Activated T-helper 17 cell treated with anti-CD3 and anti-CD28 coated beads, Interleukin-2, amount 50 U/mL, for 72 hours (primary cell): ENCODE data around the gene SHLD2. TPM values are rescaled to one million over a fixed set of nuclear protein-coding genes. Genes with fewer than 3 reads are reported as not detected.
A peak's percentile ranks its signal among the peaks of the same experiment; 100 is the strongest.
"Not testable (repeated sequence)": the region's sequence is repeated elsewhere in the genome, so short reads cannot be mapped to it uniquely, and the experiment has no call there.

Source experiments
- ATAC-seq: fragments of 150-1000 bp; cut with Tn5 transposase; replicated peaks from 2 replicates; pipeline ENCODE4 v1.10.0; 2021; ENCODE audit warnings: mild to moderate bottlenecking, moderate library complexity
- H3K27ac Mint-ChIP-seq: one replicate; pipeline ENCODE4 v1.8.0; 2022; ENCODE audit warnings: mixed read lengths
- H3K27me3 Mint-ChIP-seq: one replicate; pipeline ENCODE4 v1.8.0; 2022; ENCODE audit warnings: mixed read lengths
- H3K36me3 Mint-ChIP-seq: one replicate; pipeline ENCODE4 v1.8.0; 2022; ENCODE audit warnings: low read depth, mild to moderate bottlenecking, mixed read lengths
- H3K4me1 Mint-ChIP-seq: one replicate; pipeline ENCODE4 v1.8.0; 2022; ENCODE audit warnings: mixed read lengths
- H3K4me3 Mint-ChIP-seq: one replicate; pipeline ENCODE4 v1.8.0; 2022; ENCODE audit warnings: mild to moderate bottlenecking, mixed read lengths
- H3K9me3 Mint-ChIP-seq: one replicate; pipeline ENCODE4 v1.8.0; 2022; ENCODE audit warnings: mixed read lengths
- total RNA-seq, 2 donors: library from RNA; stranded (reverse); gene quantifications; one replicate each; pipeline ENCODE4 v1.2.3, GENCODE V29; 2022

Gene SHLD2
- total RNA-seq, 2 donors from 2014 or later: 27.6 to 41.5 TPM

- H3K27me3 Mint-ChIP-seq: no peaks in the 10 kb centered on the region
Observed at GRCh38 chr10:87072449-87072848, 22.6 kb upstream of the SHLD2 start.

GRCh38 chr10:87076421-87076820 is 18.6 kb upstream of the SHLD2 start:
- H3K4me3 Mint-ChIP-seq, H3K27ac Mint-ChIP-seq, H3K9me3 Mint-ChIP-seq, ATAC-seq, H3K27me3 Mint-ChIP-seq: not testable (repeated sequence)
- H3K36me3 Mint-ChIP-seq: peaks cover 42% of the 10 kb centered on the region
- H3K4me1 Mint-ChIP-seq: peaks cover 15% of the 10 kb centered on the region

More at GRCh38 chr10:87072449-87072848, 22.6 kb upstream of the SHLD2 start:
- Mint-ChIP-seq H3K9me3 (no peaks in the 10 kb centered on the region), H3K36me3 (peaks cover 27% of the 10 kb centered on the region), H3K4me3 (no peak overlapping the region), H3K4me1 (peaks cover 10% of the 10 kb centered on the region), H3K27ac (no peak overlapping the region)
- no peak for ATAC-seq

- H3K27me3 Mint-ChIP-seq: no peaks in the 10 kb centered on the region
- H3K4me3 Mint-ChIP-seq: no peak overlapping the region
- H3K9me3 Mint-ChIP-seq: no peaks in the 10 kb centered on the region
- peaks cover 66% of the 10 kb centered on the region for H3K36me3 Mint-ChIP-seq
- peaks cover 31% of the 10 kb centered on the region for H3K4me1 Mint-ChIP-seq
- H3K27ac Mint-ChIP-seq: no peak overlapping the region
- ATAC-seq: no peak
Observed at GRCh38 chr10:87079106-87079836, 15.7 kb upstream of the SHLD2 start.

- H3K27ac Mint-ChIP-seq, H3K4me3 Mint-ChIP-seq, ATAC-seq, H3K9me3 Mint-ChIP-seq, H3K27me3 Mint-ChIP-seq: not testable (repeated sequence)
- Mint-ChIP-seq H3K4me1 (peaks cover 40% of the 10 kb centered on the region), H3K36me3 (peaks cover 71% of the 10 kb centered on the region)
Observed at GRCh38 chr10:87080621-87081020, 14.4 kb upstream of the SHLD2 start.

- not testable (repeated sequence) for H3K4me3 Mint-ChIP-seq, H3K9me3 Mint-ChIP-seq, ATAC-seq, H3K27me3 Mint-ChIP-seq
- peaks cover 48% of the 10 kb centered on the region for H3K4me1 Mint-ChIP-seq
- peak overlapping the region; percentile 98 for H3K27ac Mint-ChIP-seq
- H3K36me3 Mint-ChIP-seq: peaks cover 69% of the 10 kb centered on the region
Observed at GRCh38 chr10:87081574-87081973, 13.4 kb upstream of the SHLD2 start.

GRCh38 chr10:87082219-87082618 is 12.8 kb upstream of the SHLD2 start:
- H3K36me3 Mint-ChIP-seq: peaks cover 69% of the 10 kb centered on the region
- not testable (repeated sequence) for H3K9me3 Mint-ChIP-seq, H3K27me3 Mint-ChIP-seq
- peak; percentile 15 for ATAC-seq
- peaks cover 52% of the 10 kb centered on the region for H3K4me1 Mint-ChIP-seq
- H3K27ac Mint-ChIP-seq: peak overlapping the region; percentile 98
- peak overlapping the region; percentile 72 for H3K4me3 Mint-ChIP-seq

- peak; percentile 75 for ATAC-seq
Observed at GRCh38 chr10:87083576-87084290, 11.3 kb upstream of the SHLD2 start.

GRCh38 chr10:87084291-87084782 is 10.7 kb upstream of the SHLD2 start:
- not testable (repeated sequence) for H3K9me3 Mint-ChIP-seq, H3K27me3 Mint-ChIP-seq
- Mint-ChIP-seq H3K4me3 (peak overlapping the region; percentile 72), H3K27ac (peak overlapping the region; percentile 98), H3K36me3 (peaks cover 76% of the 10 kb centered on the region), H3K4me1 (peaks cover 58% of the 10 kb centered on the region)
- ATAC-seq: peak; percentile 85

More at GRCh38 chr10:87083576-87084290, 11.3 kb upstream of the SHLD2 start:
- Mint-ChIP-seq H3K4me1 (peaks cover 54% of the 10 kb centered on the region), H3K36me3 (peaks cover 71% of the 10 kb centered on the region), H3K4me3 (peak overlapping the region; percentile 72), H3K27ac (peak overlapping the region; percentile 98)
- not testable (repeated sequence) for H3K9me3 Mint-ChIP-seq, H3K27me3 Mint-ChIP-seq

GRCh38 chr10:87085537-87085936 is 9.5 kb upstream of the SHLD2 start:
- peaks cover 85% of the 10 kb centered on the region for H3K36me3 Mint-ChIP-seq
- H3K4me1 Mint-ChIP-seq: peaks cover 67% of the 10 kb centered on the region
- H3K27ac Mint-ChIP-seq: peak overlapping the region; percentile 71
- no peak for ATAC-seq
- H3K27me3 Mint-ChIP-seq: no peaks in the 10 kb centered on the region
- peak overlapping the region; percentile 72 for H3K4me3 Mint-ChIP-seq
- no peaks in the 10 kb centered on the region for H3K9me3 Mint-ChIP-seq

GRCh38 chr10:87089746-87090145 is 5.3 kb upstream of the SHLD2 start:
- no peaks in the 10 kb centered on the region for H3K27me3 Mint-ChIP-seq
- H3K9me3 Mint-ChIP-seq: no peaks in the 10 kb centered on the region
- peaks cover 90% of the 10 kb centered on the region for H3K36me3 Mint-ChIP-seq
- peak overlapping the region; percentile 26 for H3K4me3 Mint-ChIP-seq
- no peak for ATAC-seq
- H3K27ac Mint-ChIP-seq: no peak overlapping the region
- peaks cover 59% of the 10 kb centered on the region for H3K4me1 Mint-ChIP-seq

GRCh38 chr10:87090779-87091178 is 4.2 kb upstream of the SHLD2 start:
- Mint-ChIP-seq H3K27ac (peak overlapping the region; percentile 96), H3K4me3 (peak overlapping the region; percentile 98), H3K9me3 (no peaks in the 10 kb centered on the region), H3K27me3 (no peaks in the 10 kb centered on the region), H3K4me1 (peaks cover 52% of the 10 kb centered on the region), H3K36me3 (peaks cover 84% of the 10 kb centered on the region)
- ATAC-seq: no peak

GRCh38 chr10:87092376-87092860 is 2.6 kb upstream of the SHLD2 start:
- ATAC-seq: no peak
- Mint-ChIP-seq H3K27me3 (no peaks in the 10 kb centered on the region), H3K27ac (peak overlapping the region; percentile 96), H3K4me1 (peaks cover 38% of the 10 kb centered on the region), H3K36me3 (peaks cover 79% of the 10 kb centered on the region), H3K4me3 (peak overlapping the region; percentile 98), H3K9me3 (no peaks in the 10 kb centered on the region)

GRCh38 chr10:87092861-87093631 is 2.0 kb upstream of the SHLD2 start:
- no peaks in the 10 kb centered on the region for H3K27me3 Mint-ChIP-seq
- H3K4me3 Mint-ChIP-seq: peak overlapping the region; percentile 98
- peak overlapping the region; percentile 96 for H3K27ac Mint-ChIP-seq
- H3K4me1 Mint-ChIP-seq: peaks cover 32% of the 10 kb centered on the region
- peak; percentile 6 for ATAC-seq
- peaks cover 79% of the 10 kb centered on the region for H3K36me3 Mint-ChIP-seq
- no peaks in the 10 kb centered on the region for H3K9me3 Mint-ChIP-seq
